NCI-H1092 treated with DMSO at 0.1 percent for 48 hours (cell line): ENCODE measurements around the gene ACTR2.
"Not testable (repeated sequence)": the region's sequence is repeated elsewhere in the genome, so short reads cannot be mapped to it uniquely, and the experiment has no call there.

Source experiments
- DNase-seq: peaks from one replicate; lab custom pipeline; 2025; lab: John Stamatoyannopoulos, UW

ACTR2 gene

GRCh38 chr2:65313126-65313953 is 85.7 kb downstream of the ACTR2 start:
- no peak for DNase-seq

GRCh38 chr2:65313954-65314256 is 86.3 kb downstream of the ACTR2 start:
- DNase-seq = no peak

- no peak for DNase-seq
These were observed 87.3 kb downstream of the ACTR2 start for GRCh38 chr2:65314801-65315441.

GRCh38 chr2:65316072-65316471 is 88.4 kb downstream of the ACTR2 start:
- no peak for DNase-seq

GRCh38 chr2:65317351-65317750 is 89.7 kb downstream of the ACTR2 start:
- not testable (repeated sequence) for DNase-seq

- DNase-seq = no peak
These were observed 90.2 kb downstream of the ACTR2 start for GRCh38 chr2:65317841-65318240.

- DNase-seq = no peak
These were observed 91.5 kb downstream of the ACTR2 start for GRCh38 chr2:65319072-65319673.

- no peak for DNase-seq
These were observed 92.0 kb downstream of the ACTR2 start for GRCh38 chr2:65319674-65320041.

GRCh38 chr2:65320042-65320725 is 92.6 kb downstream of the ACTR2 start:
- no peak for DNase-seq
